Stimulated activated CD8-positive, alpha-beta memory T cell treated with anti-CD3 and anti-CD28 coated beads, Interleukin-15, amount 100 ng/mL, for 4 hours (primary cell): ENCODE measurements around the gene ZNF423.

ENCODE experiments used
- DNase-seq, 2 donors: peaks; one replicate each; pipeline ENCODE4 v3.0.0-alpha.2; 2020; ENCODE audit warnings: low read depth in 2 of 2

ZNF423 gene

GRCh38 chr16:49602201-49602975, 253.5 kb downstream of the ZNF423 start:
- DNase-seq = no peak

GRCh38 chr16:49601576-49601975, 254.3 kb downstream of the ZNF423 start:
- no peak for DNase-seq

GRCh38 chr16:49600976-49601375, 254.9 kb downstream of the ZNF423 start:
- DNase-seq = no peak

GRCh38 chr16:49600536-49600935, 255.4 kb downstream of the ZNF423 start:
- no peak for DNase-seq

GRCh38 chr16:49599704-49600103, 256.2 kb downstream of the ZNF423 start:
- DNase-seq = no peak

- no peak for DNase-seq
These were observed 256.6 kb downstream of the ZNF423 start for GRCh38 chr16:49599281-49599680.

- DNase-seq = no peak
These were observed 257.3 kb downstream of the ZNF423 start for GRCh38 chr16:49598383-49599170.

GRCh38 chr16:49597796-49598195, 258.1 kb downstream of the ZNF423 start:
- DNase-seq = no peak

- no peak for DNase-seq
These were observed 259.1 kb downstream of the ZNF423 start for GRCh38 chr16:49596648-49597291.

- no peak for DNase-seq
These were observed 259.8 kb downstream of the ZNF423 start for GRCh38 chr16:49596068-49596467.

- DNase-seq = no peak
These were observed 261.0 kb downstream of the ZNF423 start for GRCh38 chr16:49594685-49595498.

- no peak for DNase-seq
These were observed 261.8 kb downstream of the ZNF423 start for GRCh38 chr16:49594153-49594552.

- no peak for DNase-seq
These were observed 262.4 kb downstream of the ZNF423 start for GRCh38 chr16:49593424-49594040.

GRCh38 chr16:49592546-49593423, 263.1 kb downstream of the ZNF423 start:
- no peak for DNase-seq

GRCh38 chr16:49590166-49590871, 265.6 kb downstream of the ZNF423 start:
- no peak for DNase-seq

- DNase-seq = no peak
These were observed 266.3 kb downstream of the ZNF423 start for GRCh38 chr16:49589544-49590031.

- no peak for DNase-seq
These were observed 267.1 kb downstream of the ZNF423 start for GRCh38 chr16:49588729-49589384.

- no peak for DNase-seq
These were observed 267.9 kb downstream of the ZNF423 start for GRCh38 chr16:49588026-49588425.

- DNase-seq = no peak
These were observed 268.4 kb downstream of the ZNF423 start for GRCh38 chr16:49587511-49587910.
